DND-41 (cell line): ENCODE results near the gene DCC.

ENCODE experiments used
- ATAC-seq: fragments of 200-7000 bp; cut with Tn5 transposase; 3 replicates; pipeline ENCODE4 v1.9.1; 2021; ENCODE audit warnings: low read depth; ENCODE audit not compliant: insufficient read depth
- DNase-seq: peaks from one replicate; pipeline ENCODE4 v3.0.0-alpha.2; 2020
- H2AFZ ChIP-seq: 2 replicates; pipeline ENCODE4 v1.6.0; 2012; ENCODE audit warnings: low read depth, low read length
- H3K27ac ChIP-seq: 2 replicates; pipeline ENCODE4 v1.5.1; 2012; ENCODE audit warnings: low read length, inconsistent platforms
- H3K27me3 ChIP-seq: fragments of 200-600 bp; sonication (generic); 2 replicates; pipeline ENCODE4 v1.6.0; 2012; ENCODE audit warnings: low read length, mild to moderate bottlenecking, inconsistent platforms; ENCODE audit not compliant: insufficient read depth, poor library complexity
- H3K36me3 ChIP-seq: 2 replicates; pipeline ENCODE4 v1.5.1; 2012; ENCODE audit warnings: low read length, inconsistent platforms; ENCODE audit not compliant: insufficient read depth
- H3K4me1 ChIP-seq: 2 replicates; pipeline ENCODE4 v1.5.1; 2012; ENCODE audit warnings: mild to moderate bottlenecking, low read length; ENCODE audit not compliant: insufficient read depth
- H3K4me2 ChIP-seq: 2 replicates; pipeline ENCODE4 v1.6.0; 2012; ENCODE audit warnings: mild to moderate bottlenecking, moderate library complexity, low read length, inconsistent platforms; ENCODE audit not compliant: insufficient read depth
- H3K4me3 ChIP-seq, 2 experiments: fragments of 200-600 bp in 1 of 2; shearing (Covaris generic) in 1 of 2; 2 replicates each; pipeline ENCODE4 v1.5.1; 2012 to 2016; ENCODE audit warnings: inconsistent platforms in 2 of 2, low read length in 2 of 2, mild to moderate bottlenecking in 2 of 2, low read depth in 1 of 2, moderate library complexity in 1 of 2
- H3K79me2 ChIP-seq: 2 replicates; pipeline ENCODE4 v1.6.0; 2012; ENCODE audit warnings: low read length, inconsistent platforms; ENCODE audit not compliant: insufficient read depth
- H3K9ac ChIP-seq: 2 replicates; pipeline ENCODE4 v1.6.0; 2012; ENCODE audit warnings: low read depth, mild to moderate bottlenecking, inconsistent platforms, low read length, moderate library complexity
- H3K9me3 ChIP-seq: 2 replicates; pipeline ENCODE4 v1.5.1; 2012; ENCODE audit warnings: low read length, moderate library complexity, mild to moderate bottlenecking, inconsistent platforms; ENCODE audit not compliant: insufficient read depth, severe bottlenecking
- H4K20me1 ChIP-seq: 2 replicates; pipeline ENCODE4 v1.6.0; 2012; ENCODE audit warnings: low read length; ENCODE audit not compliant: insufficient read depth
- EZH2 ChIP-seq: IDR thresholded peaks from 3 replicates; pipeline ENCODE4 v1.6.1; 2012; ENCODE audit warnings: borderline replicate concordance, low read depth, mild to moderate bottlenecking, moderate library complexity, low read length, inconsistent platforms; ENCODE audit not compliant: severe bottlenecking
- TF ChIP-seq, protein P1 (sequence below): IDR thresholded peaks from 2 replicates; pipeline ENCODE4 v1.5.1; 2012; ENCODE audit warnings: borderline replicate concordance, low read length, moderate library complexity, mild to moderate bottlenecking; ENCODE audit not compliant: poor library complexity, severe bottlenecking; ENCODE audit errors: extremely low read depth

Gene DCC

GRCh38 chr18:53442415-53442783, 1102.4 kb downstream of the DCC start:
- H2AFZ ChIP-seq = no peak overlapping the region
- no peak for ATAC-seq
- H3K4me3 ChIP-seq = no peak overlapping the region
- H3K9ac ChIP-seq = no peak overlapping the region
- TF ChIP-seq EZH2 = no peak
- TF ChIP-seq, protein P1, sequence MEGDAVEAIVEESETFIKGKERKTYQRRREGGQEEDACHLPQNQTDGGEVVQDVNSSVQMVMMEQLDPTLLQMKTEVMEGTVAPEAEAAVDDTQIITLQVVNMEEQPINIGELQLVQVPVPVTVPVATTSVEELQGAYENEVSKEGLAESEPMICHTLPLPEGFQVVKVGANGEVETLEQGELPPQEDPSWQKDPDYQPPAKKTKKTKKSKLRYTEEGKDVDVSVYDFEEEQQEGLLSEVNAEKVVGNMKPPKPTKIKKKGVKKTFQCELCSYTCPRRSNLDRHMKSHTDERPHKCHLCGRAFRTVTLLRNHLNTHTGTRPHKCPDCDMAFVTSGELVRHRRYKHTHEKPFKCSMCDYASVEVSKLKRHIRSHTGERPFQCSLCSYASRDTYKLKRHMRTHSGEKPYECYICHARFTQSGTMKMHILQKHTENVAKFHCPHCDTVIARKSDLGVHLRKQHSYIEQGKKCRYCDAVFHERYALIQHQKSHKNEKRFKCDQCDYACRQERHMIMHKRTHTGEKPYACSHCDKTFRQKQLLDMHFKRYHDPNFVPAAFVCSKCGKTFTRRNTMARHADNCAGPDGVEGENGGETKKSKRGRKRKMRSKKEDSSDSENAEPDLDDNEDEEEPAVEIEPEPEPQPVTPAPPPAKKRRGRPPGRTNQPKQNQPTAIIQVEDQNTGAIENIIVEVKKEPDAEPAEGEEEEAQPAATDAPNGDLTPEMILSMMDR = no peak
- no peaks in the 10 kb centered on the region for H3K79me2 ChIP-seq
- H3K36me3 ChIP-seq = no peaks in the 10 kb centered on the region
- H4K20me1 ChIP-seq = no peaks in the 10 kb centered on the region
- H3K4me1 ChIP-seq = no peaks in the 10 kb centered on the region
- no peaks in the 10 kb centered on the region for H3K9me3 ChIP-seq
- H3K27me3 ChIP-seq = no peaks in the 10 kb centered on the region
- no peak overlapping the region for H3K4me2 ChIP-seq
- H3K27ac ChIP-seq = no peak overlapping the region
- DNase-seq = no peak

- no peak for DNase-seq
- ATAC-seq = no peak
- Histone ChIP-seq H3K36me3 (no peaks in the 10 kb centered on the region), H3K27me3 (no peaks in the 10 kb centered on the region), H3K27ac (no peak overlapping the region), H4K20me1 (no peaks in the 10 kb centered on the region), H3K79me2 (no peaks in the 10 kb centered on the region), H3K9me3 (no peaks in the 10 kb centered on the region), H2AFZ (no peak overlapping the region), H3K4me1 (no peaks in the 10 kb centered on the region), H3K4me2 (no peak overlapping the region), H3K4me3 (no peak overlapping the region), H3K9ac (no peak overlapping the region)
- no peak for TF ChIP-seq EZH2
- TF ChIP-seq, protein P1 = no peak
These were observed 1103.3 kb downstream of the DCC start for GRCh38 chr18:53443336-53443735.

- Histone ChIP-seq H3K36me3 (no peaks in the 10 kb centered on the region), H3K4me1 (no peaks in the 10 kb centered on the region), H4K20me1 (no peaks in the 10 kb centered on the region), H3K27me3 (no peaks in the 10 kb centered on the region), H2AFZ (no peak overlapping the region), H3K4me2 (no peak overlapping the region), H3K4me3 (no peak overlapping the region), H3K79me2 (no peaks in the 10 kb centered on the region), H3K9ac (no peak overlapping the region), H3K27ac (no peak overlapping the region), H3K9me3 (no peaks in the 10 kb centered on the region)
- no peak for TF ChIP-seq EZH2
- TF ChIP-seq, protein P1 = no peak
- no peak for ATAC-seq
- no peak for DNase-seq
These were observed 1103.8 kb downstream of the DCC start for GRCh38 chr18:53443831-53444230.

GRCh38 chr18:53451902-53452301, 1111.9 kb downstream of the DCC start:
- Histone ChIP-seq H3K27me3 (no peaks in the 10 kb centered on the region), H3K36me3 (no peaks in the 10 kb centered on the region), H2AFZ (no peak overlapping the region), H3K9ac (no peak overlapping the region), H3K4me1 (no peaks in the 10 kb centered on the region), H3K79me2 (no peaks in the 10 kb centered on the region), H4K20me1 (no peaks in the 10 kb centered on the region), H3K27ac (no peak overlapping the region), H3K4me2 (no peak overlapping the region), H3K4me3 (no peak overlapping the region), H3K9me3 (no peaks in the 10 kb centered on the region)
- ATAC-seq (no peak), DNase-seq (no peak)
- TF ChIP-seq, protein P1 = no peak
- TF ChIP-seq EZH2 = no peak
